Frontal cortex (tissue), 4 donors: Measurements from ENCODE around the gene DNER. TPM values are rescaled to one million over a fixed set of nuclear protein-coding genes. Genes with fewer than 3 reads are reported as not detected.
"Not testable (repeated sequence)": the region's sequence is repeated elsewhere in the genome, so short reads cannot be mapped to it uniquely, and the experiment has no call there.

Source experiments
- DNase-seq, 2 donors: peaks; one replicate each; pipeline ENCODE4 v3.0.0; 2012; ENCODE audit warnings: low spot score in 2 of 2
- FAIRE-seq: peaks from 2 replicates; lab custom pipeline; 2012; peaks lifted over from hg19 to GRCh38; lab: Jason Lieb, UNC
- total RNA-seq: library from RNA; depleted of rRNA; stranded (reverse); fragments of >200 nt; gene quantifications from one replicate; pipeline ENCODE4 v1.2.3, GENCODE V29; 2014
- donor health status: control.
- donor health status: control.
- donor health status: control.

The DNER gene
- total RNA-seq, 1 donor from 2014 or later: 79.9 TPM

GRCh38 chr2:229526951-229527350 lies 187.4 kb downstream of the DNER start:
- no peak for FAIRE-seq
- DNase-seq: no peak

- FAIRE-seq (no peak), DNase-seq (no peak)
Observed at GRCh38 chr2:229524799-229525198, 189.6 kb downstream of the DNER start.

- DNase-seq (no peak), FAIRE-seq (no peak)
Observed at GRCh38 chr2:229523663-229524062, 190.7 kb downstream of the DNER start.

GRCh38 chr2:229521576-229521975 lies 192.8 kb downstream of the DNER start:
- DNase-seq (no peak), FAIRE-seq (no peak)

- no peak for DNase-seq
- no peak for FAIRE-seq
Observed at GRCh38 chr2:229520691-229521096, 193.7 kb downstream of the DNER start.

GRCh38 chr2:229519655-229520430 lies 194.5 kb downstream of the DNER start:
- DNase-seq: no peak

GRCh38 chr2:229514273-229514895 lies 200.0 kb downstream of the DNER start:
- FAIRE-seq (no peak), DNase-seq (no peak)

More at GRCh38 chr2:229519655-229520430, 194.5 kb downstream of the DNER start:
- FAIRE-seq: no peak

GRCh38 chr2:229511524-229511923 lies 202.8 kb downstream of the DNER start:
- no peak for FAIRE-seq
- no peak for DNase-seq

- not testable (repeated sequence) for DNase-seq, FAIRE-seq
Observed at GRCh38 chr2:229506699-229507098, 207.7 kb downstream of the DNER start.

GRCh38 chr2:229501051-229501794 lies 213.1 kb downstream of the DNER start:
- no peak for DNase-seq
- peak; percentile 86 for FAIRE-seq

- FAIRE-seq (no peak), DNase-seq (no peak)
Observed at GRCh38 chr2:229492034-229492433, 222.3 kb downstream of the DNER start.

GRCh38 chr2:229490167-229490566 lies 224.2 kb downstream of the DNER start:
- no peak for FAIRE-seq
- no peak for DNase-seq

- peak in 1 of 2 donors; percentile 9 for DNase-seq
- no peak for FAIRE-seq
Observed at GRCh38 chr2:229489016-229489415, 225.3 kb downstream of the DNER start.

- no peak for FAIRE-seq
- DNase-seq: no peak
Observed at GRCh38 chr2:229488232-229488631, 226.1 kb downstream of the DNER start.

- FAIRE-seq (no peak), DNase-seq (no peak)
Observed at GRCh38 chr2:229486673-229487072, 227.7 kb downstream of the DNER start.

- DNase-seq: peak in 1 of 2 donors; percentile 25
Observed at GRCh38 chr2:229485857-229486256, 228.5 kb downstream of the DNER start.

GRCh38 chr2:229477269-229477755 lies 237.0 kb downstream of the DNER start:
- FAIRE-seq (no peak), DNase-seq (no peak)

More at GRCh38 chr2:229485857-229486256, 228.5 kb downstream of the DNER start:
- no peak for FAIRE-seq

GRCh38 chr2:229475778-229476177 lies 238.6 kb downstream of the DNER start:
- FAIRE-seq: no peak
- DNase-seq: no peak

- DNase-seq (no peak), FAIRE-seq (no peak)
Observed at GRCh38 chr2:229474125-229474524, 240.2 kb downstream of the DNER start.

GRCh38 chr2:229470781-229471180 lies 243.6 kb downstream of the DNER start:
- FAIRE-seq: no peak

More at GRCh38 chr2:229470781-229471180, 243.6 kb downstream of the DNER start:
- no peak for DNase-seq
